ENCODE measurements around the gene PRMT1.

Gene PRMT1

DNA sequence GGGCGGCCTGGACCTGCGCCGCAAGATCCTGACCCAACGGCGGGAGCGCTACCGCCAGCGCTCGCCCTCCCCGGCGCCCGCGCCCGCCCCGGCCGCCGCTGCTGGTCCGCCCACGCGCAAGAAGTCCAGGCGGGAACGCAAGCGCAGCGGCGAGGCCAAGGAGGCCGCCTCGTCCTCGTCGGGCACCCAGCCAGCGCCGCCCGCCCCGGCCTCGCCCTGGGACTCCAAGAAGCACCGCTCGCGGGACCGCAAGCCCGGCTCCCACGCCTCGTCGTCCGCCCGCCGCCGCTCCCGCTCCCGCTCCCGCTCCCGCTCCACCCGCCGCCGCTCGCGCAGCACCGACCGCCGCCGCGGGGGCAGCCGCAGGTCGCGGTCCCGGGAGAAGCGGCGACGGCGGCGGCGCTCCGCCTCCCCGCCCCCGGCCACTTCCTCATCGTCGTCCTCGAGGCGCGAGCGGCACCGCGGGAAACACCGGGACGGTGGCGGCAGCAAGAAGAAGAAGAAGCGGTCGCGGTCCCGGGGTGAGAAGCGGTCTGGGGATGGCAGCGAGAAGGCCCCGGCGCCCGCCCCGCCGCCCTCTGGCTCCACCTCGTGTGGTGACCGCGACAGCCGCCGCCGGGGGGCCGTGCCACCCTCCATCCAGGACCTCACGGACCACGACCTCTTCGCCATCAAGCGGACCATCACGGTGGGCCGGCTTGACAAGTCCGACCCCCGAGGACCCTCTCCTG lies 25.1 kb upstream of the PRMT1 start:
- no peak for DNase-seq

DNA sequence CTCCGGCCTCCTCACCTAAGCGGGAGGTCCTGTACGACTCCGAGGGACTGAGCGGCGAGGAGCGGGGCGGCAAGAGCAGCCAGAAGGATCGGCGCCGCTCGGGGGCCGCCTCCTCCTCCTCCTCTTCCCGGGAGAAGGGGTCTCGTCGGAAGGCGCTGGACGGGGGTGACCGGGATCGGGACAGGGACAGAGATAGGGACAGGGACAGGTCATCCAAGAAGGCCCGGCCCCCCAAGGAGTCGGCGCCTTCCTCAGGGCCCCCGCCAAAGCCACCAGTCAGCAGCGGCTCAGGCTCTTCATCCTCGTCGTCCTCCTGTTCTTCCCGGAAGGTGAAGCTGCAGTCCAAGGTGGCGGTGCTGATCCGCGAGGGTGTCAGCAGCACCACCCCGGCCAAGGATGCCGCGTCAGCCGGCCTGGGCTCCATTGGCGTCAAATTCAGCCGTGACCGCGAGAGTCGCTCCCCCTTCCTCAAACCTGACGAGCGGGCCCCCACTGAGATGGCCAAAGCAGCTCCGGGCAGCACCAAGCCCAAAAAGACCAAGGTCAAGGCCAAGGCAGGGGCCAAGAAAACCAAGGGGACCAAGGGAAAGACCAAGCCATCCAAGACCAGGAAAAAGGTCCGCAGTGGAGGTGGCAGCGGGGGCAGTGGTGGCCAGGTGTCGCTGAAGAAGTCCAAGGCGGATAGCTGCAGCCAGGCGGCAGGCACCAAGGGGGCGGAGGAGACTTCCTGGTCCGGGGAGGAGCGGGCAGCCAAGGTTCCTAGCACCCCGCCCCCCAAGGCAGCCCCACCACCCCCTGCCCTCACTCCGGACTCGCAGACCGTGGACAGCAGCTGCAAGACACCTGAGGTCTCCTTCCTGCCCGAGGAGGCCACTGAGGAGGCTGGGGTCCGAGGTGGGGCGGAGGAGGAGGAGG lies 24.3 kb upstream of the PRMT1 start:
- no peak for DNase-seq

DNA sequence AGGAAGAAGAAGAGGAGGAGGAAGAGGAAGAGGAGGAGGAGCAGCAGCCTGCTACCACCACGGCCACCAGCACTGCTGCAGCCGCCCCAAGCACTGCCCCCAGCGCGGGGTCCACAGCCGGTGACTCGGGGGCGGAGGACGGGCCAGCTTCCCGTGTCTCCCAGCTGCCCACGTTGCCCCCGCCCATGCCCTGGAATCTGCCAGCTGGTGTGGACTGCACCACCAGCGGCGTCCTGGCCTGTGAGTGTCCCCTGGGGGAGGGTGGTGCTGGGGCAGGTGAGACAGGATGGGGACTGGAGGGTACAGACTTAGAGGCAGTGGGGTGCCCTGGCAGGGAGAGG lies 23.6 kb upstream of the PRMT1 start:
- DNase-seq: no peak

DNA sequence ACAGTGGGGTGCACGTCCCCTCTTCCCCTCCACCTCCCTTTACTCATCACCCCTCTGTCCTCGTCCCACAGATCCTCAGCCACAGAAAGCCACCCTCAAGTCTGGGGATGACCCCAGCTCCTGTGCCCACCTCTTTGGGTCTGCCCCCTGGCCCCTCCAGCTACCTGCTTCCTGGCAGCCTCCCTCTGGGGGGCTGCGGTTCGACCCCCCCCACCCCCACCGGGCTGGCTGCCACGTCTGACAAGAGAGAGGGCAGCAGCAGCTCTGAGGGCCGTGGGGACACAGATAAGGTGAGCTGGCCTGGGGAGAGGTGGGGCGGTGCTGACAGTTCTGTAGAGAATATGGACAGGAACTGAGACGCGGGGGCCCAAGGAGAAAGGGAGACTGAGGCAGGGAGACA lies 22.5 kb upstream of the PRMT1 start:
- DNase-seq: no peak

DNA sequence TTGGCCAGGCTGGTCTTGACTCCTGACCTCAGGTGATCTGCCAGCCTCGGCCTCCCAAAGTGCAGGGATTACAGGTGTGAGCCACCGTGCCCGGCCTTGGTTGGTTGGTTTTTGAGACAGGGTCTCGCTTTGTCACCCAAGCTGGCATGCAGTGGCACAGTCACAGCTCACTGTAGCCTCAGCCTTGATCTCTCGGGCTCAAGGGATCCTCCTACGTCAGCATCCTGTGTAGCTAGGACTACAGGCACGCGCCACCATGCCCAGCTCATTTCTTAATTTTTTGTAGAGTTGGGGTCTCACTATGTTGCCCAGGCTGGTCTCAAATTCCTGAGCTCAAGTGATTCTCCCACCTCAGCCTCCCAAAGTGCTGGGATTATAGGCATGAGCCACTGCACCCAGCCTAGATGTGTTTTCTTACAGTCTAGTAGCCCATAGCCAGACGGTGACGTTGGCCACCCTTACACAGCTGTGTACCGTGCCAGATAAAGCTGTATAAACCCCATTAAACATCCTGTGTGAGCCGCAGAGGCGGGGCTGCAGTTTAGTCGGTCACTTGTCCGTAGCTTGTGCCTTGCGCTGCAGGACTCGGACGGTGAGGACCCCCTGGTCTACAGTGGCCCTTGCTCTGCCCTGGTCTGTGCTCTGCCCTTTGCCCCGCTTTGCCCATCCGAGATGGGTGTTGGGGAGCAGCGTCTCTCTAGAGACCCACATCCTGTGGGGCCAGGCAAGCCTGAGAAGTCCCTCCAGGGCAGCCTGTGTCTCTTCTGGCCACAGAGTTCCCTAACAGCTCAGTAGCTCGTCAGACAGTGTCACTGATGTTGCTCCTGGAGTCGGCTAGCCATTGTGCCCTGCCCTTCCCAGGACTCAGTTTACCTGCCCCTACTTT lies 21.3 kb upstream of the PRMT1 start:
- DNase-seq: no peak

DNA sequence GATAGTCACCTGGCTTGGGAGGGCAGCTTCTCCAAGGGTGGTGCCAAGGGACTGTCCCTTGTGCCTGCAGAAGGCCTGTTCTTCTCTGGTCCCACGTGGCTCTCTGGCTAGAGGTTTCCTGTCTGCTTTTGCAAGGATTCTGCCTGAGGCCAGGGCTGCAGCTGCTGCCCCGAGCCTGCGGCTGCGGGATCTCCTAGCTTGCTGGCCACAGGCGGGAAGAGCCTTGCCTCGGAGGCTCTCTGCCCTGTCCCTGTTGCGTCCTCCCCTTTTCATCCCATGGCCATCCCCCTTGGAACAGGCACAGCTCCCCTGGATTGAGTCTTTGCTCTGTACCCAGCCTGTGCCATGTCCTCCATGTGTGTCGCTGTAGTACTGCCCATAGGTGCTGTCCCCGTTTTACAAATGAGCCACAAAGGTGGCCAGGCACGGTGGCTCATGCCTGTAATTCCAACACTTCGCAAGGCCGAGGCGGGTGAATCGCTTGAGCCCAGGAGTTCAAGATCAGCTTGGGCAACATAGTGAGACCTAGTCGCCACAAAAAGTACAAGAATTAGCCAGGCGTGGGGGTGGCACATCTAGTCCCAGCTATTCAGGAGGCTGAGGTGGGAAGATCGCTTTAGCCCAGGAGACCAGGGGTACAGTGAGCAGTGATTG lies 20.5 kb upstream of the PRMT1 start:
- DNase-seq: no peak

DNA sequence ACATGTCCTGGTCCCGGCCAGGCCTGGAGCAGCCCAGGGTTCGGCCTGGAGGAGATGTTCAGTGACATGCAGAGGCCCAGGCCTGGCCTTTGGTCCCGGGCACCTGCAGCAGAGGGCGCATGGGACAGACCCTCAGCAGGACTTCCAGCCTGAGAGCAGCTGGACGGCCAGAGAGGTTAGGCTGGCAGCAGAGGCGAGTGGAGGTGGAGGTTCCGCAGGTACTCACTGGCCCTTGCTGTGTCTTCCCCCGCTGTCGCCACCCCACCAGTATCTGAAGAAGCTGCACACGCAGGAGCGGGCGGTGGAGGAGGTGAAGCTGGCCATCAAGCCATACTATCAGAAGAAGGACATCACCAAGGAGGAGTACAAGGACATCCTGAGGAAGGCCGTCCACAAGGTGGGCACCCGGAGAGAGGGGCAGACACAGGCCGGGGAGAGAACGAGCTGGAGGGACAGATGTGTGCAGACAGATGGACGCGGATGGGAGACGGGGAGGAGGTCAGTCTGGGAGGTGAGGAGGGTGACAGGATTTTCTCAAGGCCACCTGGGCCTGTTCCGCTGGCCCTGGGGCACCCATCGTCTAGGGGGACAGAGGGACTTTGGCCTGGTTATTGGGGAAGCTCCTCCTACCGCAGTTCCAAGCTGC lies 19.5 kb upstream of the PRMT1 start:
- DNase-seq: no peak

DNA sequence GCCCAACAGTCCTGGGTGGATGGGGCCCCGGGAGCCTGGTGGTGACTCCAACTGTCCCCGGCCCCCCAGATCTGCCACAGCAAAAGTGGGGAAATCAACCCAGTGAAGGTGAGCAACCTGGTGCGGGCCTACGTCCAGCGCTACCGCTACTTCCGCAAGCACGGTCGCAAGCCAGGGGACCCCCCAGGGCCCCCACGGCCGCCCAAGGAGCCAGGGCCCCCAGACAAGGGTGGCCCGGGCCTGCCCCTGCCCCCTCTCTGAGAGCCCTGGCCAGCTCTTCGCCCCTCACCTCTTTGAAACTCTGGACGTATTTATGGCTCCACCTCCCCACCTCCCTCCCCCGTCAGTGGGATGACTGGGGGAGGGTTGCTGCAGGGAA lies 18.9 kb upstream of the PRMT1 start:
- DNase-seq: no peak

DNA sequence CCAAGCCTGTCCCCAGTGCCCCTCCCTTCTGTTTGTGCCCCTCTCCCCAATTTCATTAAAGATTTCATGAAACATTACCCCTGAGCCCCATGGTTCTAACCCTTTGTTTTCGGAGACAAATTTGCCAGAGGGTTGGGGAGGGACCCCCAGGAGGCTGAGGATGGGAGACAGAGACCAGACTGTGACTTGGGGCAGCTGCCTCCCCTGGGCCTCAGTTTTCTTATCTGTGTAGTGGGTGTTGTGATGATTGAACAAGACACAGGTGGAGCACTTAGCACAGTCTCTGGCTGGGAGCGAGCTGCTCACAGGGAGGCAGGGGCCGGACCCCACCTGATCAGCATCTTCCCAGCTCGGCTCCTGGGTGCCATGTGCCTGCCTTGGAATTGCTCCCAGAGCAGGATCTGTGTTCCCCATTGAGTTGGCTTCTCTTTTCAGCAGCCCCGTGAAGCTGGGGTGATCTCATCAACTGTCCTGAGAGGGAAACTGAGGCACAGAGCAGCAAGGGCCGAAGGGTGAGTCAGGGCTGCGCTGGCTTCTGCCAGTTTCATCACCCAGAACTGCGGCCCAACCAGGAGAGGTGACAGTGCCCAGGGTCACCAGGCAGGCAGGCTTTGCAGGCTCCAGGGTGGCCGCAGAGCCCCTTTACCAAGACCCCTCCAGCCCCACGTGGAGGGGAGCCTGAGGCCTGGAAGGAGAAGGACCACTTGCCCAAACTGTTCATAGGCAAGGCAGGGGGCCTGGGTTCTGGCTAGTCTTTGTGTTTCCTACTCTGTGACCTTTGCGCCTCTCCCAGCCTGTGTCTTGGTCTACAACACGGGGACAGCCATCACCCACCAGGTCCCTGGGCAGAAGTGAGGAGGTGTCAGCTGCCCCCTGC lies 18.3 kb upstream of the PRMT1 start:
- no peak for DNase-seq

DNA sequence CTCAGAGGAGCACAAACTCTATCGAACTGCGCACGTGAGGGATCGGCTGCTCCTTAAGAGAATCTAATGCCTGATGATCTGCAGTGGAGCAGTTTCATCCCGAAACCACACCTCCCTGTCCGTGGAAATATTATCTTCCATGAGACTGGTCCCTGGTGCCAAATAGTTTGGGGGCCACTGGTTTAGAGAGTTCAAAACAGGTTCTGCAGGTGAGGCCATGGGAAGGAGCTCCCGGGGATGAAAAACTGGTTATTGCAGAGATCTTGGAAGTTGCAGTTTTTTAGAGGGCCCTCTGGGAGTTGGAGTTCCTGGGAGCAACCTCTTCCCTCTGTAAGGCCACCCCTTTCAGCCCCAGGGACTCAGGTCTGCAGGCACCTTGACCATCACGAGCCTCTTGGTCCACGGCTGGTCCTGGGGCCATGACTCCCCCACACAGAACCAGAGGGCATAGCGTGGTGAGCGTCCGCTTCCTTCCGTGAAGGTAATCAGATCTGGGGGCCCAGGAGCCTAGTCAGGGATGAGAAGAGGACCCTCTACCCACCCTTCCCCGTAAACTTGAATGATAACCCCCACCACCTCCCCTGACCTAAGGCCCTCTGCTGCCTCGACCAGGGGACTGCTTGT lies 16.6 kb upstream of the PRMT1 start:
- DNase-seq: no peak

DNA sequence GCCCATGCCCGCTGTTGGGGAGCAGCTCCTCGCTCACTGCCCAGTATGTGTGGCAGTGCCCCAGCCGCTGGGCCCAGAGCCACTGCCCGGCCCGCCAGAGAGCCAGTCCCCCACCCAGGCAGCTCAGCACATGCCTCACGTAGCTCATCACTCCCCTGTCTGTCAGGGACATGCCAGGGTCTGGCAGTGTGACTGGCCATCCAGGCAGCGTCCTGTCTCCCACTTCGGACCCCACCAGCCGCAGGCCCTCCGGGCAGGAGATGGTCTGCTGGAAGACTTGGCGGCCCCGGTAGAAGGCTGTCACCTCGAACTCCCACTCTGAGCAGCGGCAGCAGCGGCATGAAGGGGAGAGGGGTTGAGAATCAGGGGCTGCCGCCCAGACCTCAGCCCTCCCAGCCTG lies 15.1 kb upstream of the PRMT1 start:
- no peak for DNase-seq

DNA sequence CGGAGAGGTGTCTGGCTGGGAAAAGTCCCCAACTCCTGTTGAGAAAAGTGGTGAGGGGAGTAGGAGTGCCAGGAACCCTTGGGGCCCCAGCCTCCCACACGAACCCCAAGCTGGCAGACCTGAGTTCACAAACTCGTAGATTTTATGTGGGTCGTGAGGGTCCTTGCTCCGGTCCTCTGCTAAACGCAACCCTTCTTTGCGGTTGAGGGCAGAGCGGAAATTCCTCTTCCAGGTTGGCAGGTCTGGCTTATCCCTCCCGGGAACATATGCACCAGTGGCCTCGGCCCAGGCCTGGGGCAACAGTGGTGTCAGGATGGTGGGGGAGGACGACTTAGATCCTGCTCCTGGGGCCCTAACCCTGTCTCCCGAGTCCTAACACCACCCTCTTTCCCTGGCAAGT lies 13.8 kb upstream of the PRMT1 start:
- no peak for DNase-seq

DNA sequence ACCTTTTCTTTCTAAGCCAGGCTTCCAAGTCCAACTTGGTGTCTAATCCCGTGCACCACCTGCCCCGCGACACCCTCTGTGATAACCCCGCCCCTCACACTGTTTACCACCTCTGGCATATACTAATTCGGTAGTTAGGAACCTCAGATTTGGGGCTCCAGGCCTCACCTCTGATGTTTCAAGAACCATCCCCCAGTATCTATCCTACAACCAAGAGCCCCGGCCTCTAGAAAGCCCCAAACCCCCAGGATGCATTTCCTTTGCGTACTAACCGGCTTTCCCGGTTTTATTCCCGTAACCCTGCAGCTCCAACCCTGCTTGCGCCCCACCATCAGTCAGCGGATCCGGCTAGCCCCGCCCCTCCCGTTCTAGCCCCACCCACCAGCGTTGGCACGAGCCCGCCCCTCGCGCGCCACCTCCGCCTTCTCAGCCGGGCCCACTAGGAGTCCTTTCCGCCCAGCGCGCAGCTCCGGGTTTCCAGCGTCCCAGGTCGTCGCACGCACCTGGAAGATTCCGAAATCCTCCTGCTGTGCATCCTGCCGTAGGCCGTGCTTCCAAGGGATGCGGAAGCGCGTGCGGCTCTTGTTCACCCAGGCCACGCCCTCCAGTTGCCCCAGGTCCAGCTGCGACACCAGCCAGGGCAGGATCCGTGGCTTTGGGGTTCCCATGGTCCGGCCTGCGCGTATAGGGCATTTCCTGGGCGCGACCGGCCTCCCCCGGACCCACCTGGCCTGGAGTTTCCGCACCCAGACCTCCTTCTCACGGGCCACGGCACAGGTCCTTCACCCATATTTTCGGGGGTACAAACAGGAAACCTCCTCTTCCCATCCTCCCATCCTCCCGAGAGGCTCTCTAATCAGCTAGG lies 12.7 kb upstream of the PRMT1 start:
- DNase-seq: peak; percentile 82

DNA sequence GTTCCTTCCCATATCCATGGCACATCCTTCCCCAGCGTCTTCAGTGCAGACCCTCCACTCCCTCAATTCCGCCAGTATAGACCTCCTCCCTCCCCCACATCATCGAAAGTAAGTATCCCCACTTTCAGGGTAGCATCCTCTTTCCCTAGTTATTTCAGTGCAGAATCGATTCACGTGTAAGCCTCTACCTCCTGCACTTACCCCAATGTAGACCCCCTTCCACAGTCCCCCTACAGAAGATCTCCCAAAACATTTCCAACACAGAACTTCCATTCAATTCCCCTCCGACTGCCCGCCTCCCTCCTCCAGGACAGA lies 12.1 kb upstream of the PRMT1 start:
- no peak for DNase-seq

DNA sequence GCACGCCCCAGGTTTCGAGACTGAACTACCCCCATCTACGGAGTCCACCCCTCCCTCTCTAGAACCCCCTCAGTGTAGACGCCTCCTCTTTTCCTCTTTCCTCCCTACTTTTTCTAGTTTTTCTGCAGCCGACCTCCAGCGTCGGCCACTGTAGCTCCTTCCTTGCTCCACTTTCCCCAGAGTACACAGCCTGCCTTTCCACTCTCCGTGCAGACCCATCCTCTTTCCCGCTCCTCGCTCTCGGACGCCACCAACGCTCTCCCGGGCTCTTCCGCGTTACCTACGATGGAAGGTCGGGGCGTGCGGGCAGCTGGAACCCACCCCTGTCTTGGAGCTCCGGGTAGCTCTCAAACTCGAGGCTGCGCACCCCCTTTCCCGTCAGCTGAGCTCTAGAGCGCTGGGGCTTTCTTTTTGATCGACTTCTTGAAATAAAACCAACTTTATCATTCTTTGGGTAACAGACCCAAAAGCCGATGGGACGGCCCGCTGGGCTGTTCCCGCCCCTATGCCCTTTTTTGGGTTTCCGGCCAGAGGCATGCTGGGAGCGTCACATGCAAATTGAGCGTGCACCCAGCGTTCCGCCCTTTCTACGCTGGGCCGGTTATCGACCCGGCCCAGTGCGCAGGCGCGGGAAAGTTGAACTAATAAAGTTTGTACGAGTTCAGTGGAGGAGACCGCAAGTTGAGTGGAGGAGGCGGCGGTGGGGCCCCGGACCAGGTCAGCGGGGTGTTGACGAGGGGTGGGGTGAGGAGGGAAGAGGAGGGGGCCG lies 11.5 kb upstream of the PRMT1 start, which contains the start of the genes BCL2L12 and IRF3:
TSS of gene BCL2L12 (plus strand) at position 583 of the 769 bp plus-strand sequence. CDS start 760 bp downstream, outside the sequence.
TSS of gene IRF3 (minus strand) at position 507 of the 769 bp plus-strand sequence. CDS start 1,019 bp downstream, outside the sequence.
- DNase-seq: peak; percentile 89

DNA sequence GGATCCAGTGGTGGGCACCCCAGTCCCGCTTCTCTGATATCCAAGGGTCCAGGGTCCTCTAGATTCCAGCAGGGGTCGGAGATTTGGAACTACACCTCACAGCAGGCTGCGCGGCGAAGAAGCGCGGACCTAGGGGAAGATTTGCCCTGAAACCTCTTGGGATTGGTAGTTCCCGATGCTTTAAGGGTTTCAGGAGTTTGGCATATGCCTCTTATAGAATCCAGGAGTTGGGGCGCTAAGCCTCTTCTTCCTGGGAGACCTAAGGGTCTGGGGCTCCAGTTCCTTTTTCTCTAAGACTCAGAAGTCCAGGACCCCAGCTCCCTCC lies 11.0 kb upstream of the PRMT1 start:
- no peak for DNase-seq

DNA sequence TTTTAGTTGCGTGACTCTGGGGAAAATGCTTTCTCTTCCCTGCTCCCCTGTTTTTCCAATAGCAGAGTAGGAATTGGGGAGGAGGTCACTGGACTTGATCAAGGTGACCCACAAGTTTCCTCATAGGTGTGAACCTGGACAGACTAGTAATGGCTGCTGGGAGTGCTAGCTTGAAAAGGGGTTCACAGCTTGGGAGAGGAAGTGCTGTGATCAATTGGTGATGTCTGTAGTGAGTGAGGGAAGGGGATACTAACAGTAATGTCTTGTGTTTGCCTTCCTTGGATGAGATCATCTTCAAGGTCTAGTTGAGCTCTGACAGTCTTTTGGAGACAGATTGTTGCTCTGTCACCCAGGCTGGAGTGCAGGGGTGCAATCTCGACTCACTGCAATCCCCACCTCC lies 9.6 kb upstream of the PRMT1 start:
- no peak for DNase-seq

DNA sequence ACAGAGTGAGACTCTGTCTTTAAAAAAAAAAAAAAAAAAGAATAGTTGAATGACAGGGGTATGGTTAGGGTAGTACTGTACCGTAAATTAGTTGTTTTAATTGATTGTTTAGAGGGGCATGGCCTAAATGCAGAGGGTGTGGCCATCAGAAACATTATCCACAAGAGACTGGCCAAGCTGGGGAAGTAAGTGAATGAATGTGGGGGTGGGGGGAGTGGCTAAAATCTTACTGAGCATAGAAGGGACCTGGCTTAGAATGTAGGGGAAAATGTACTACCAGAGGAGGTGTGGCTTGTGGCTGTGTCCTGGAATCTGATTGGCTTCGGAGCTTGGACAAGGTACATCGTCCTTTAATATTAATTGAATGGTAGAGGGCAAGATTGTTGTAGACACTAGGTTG lies 7.6 kb upstream of the PRMT1 start:
- no peak for DNase-seq

Data from DMS79 treated with DMSO at 0.1 percent for 48 hours (cell line).